Osteocyte (in vitro differentiated cells): Measurements from ENCODE around the gene YBX2. TPM values are rescaled to one million over a fixed set of nuclear protein-coding genes. Genes with fewer than 3 reads are reported as not detected.

ENCODE experiments used
- DNase-seq: peaks from one replicate; pipeline ENCODE4 v3.0.0; 2021; ENCODE audit warnings: mixed read lengths; ENCODE audit not compliant: unreplicated experiment; ENCODE audit errors: extremely low spot score
- H3K27ac Mint-ChIP-seq: one replicate; pipeline ENCODE4 v1.8.0; 2021; ENCODE audit warnings: mild to moderate bottlenecking, mixed read lengths; ENCODE audit not compliant: unreplicated experiment
- H3K27me3 Mint-ChIP-seq: one replicate; pipeline ENCODE4 v1.8.0; 2021; ENCODE audit warnings: mixed read lengths; ENCODE audit not compliant: unreplicated experiment
- H3K36me3 Mint-ChIP-seq: one replicate; pipeline ENCODE4 v1.8.0; 2021; ENCODE audit warnings: mixed read lengths; ENCODE audit not compliant: unreplicated experiment
- H3K4me1 Mint-ChIP-seq: one replicate; pipeline ENCODE4 v1.8.0; 2021; ENCODE audit warnings: mixed read lengths; ENCODE audit not compliant: unreplicated experiment
- H3K4me3 Mint-ChIP-seq: one replicate; pipeline ENCODE4 v1.8.0; 2021; ENCODE audit warnings: mild to moderate bottlenecking, moderate library complexity, mixed read lengths; ENCODE audit not compliant: unreplicated experiment
- H3K9me3 Mint-ChIP-seq: one replicate; pipeline ENCODE4 v1.8.0; 2021; ENCODE audit warnings: mixed read lengths; ENCODE audit not compliant: unreplicated experiment
- total RNA-seq: library from RNA; stranded (reverse); gene quantifications from 2 replicates; pipeline ENCODE4 v1.2.1, GENCODE V29; 2021
- TF ChIP-seq, protein P1 (sequence below): fragments of 200-600 bp; sonication (generic); IDR thresholded peaks from 2 replicates; pipeline ENCODE4 v1.5.0; 2021; ENCODE audit warnings: antibody characterized with exemption, mild to moderate bottlenecking, moderate library complexity

The YBX2 gene
- total RNA-seq, 1 donor from 2014 or later = 0.40 TPM

DNA sequence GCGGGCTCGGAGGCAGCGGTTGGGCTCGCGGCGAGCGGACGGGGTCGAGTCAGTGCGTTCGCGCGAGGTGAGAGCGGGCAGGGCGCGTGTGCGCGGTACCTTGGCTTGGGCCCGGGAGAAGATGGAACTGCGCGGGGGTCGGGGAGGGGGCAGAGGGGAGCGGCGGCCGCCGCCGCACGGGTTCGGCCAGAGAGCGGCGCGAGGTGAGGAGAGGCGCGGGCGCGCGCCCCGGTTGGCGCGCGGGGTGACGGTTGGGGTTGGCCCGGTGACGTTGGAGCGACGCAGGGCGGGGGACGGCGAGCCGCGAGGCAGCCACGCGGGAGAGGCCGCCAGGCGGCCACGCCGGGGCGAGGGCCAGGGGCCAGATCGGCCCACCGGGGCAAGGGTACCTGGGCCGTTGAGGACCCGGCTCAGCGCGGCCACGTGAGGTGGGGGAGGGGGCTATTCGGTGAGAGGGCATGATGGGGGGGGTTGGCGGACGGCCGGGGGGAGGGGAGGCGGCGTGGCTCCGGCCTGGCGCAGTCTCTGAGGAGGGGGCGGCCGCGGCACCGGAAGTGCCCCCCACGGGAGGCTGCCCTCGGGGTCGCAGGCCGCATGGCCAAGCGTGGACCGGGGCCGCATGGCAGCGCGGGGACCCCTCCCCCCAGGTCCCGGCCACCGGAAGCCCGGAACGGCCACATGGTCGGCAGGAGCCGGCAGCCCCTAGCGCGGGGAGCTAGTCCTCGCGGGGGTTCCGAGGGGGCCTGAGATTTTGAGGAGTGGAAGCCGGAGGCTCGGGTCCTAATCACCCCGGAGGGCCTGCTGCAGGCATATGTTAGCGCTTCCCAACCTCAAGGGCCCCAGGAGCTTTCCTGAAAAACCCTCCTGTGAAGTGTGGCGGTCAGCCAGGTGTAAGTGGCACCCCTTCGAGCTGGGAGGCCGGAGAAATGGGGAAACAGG, 13.5 kb upstream of the YBX2 start:
- Mint-ChIP-seq H3K27ac (peak overlapping the region; percentile 100), H3K9me3 (no peaks in the 10 kb centered on the region), H3K4me1 (peaks cover 30% of the 10 kb centered on the region), H3K27me3 (no peaks in the 10 kb centered on the region), H3K36me3 (peaks cover 30% of the 10 kb centered on the region), H3K4me3 (peak overlapping the region; percentile 85)
- TF ChIP-seq, protein P1, sequence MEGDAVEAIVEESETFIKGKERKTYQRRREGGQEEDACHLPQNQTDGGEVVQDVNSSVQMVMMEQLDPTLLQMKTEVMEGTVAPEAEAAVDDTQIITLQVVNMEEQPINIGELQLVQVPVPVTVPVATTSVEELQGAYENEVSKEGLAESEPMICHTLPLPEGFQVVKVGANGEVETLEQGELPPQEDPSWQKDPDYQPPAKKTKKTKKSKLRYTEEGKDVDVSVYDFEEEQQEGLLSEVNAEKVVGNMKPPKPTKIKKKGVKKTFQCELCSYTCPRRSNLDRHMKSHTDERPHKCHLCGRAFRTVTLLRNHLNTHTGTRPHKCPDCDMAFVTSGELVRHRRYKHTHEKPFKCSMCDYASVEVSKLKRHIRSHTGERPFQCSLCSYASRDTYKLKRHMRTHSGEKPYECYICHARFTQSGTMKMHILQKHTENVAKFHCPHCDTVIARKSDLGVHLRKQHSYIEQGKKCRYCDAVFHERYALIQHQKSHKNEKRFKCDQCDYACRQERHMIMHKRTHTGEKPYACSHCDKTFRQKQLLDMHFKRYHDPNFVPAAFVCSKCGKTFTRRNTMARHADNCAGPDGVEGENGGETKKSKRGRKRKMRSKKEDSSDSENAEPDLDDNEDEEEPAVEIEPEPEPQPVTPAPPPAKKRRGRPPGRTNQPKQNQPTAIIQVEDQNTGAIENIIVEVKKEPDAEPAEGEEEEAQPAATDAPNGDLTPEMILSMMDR = peak; percentile 14
- no peak for DNase-seq

DNA sequence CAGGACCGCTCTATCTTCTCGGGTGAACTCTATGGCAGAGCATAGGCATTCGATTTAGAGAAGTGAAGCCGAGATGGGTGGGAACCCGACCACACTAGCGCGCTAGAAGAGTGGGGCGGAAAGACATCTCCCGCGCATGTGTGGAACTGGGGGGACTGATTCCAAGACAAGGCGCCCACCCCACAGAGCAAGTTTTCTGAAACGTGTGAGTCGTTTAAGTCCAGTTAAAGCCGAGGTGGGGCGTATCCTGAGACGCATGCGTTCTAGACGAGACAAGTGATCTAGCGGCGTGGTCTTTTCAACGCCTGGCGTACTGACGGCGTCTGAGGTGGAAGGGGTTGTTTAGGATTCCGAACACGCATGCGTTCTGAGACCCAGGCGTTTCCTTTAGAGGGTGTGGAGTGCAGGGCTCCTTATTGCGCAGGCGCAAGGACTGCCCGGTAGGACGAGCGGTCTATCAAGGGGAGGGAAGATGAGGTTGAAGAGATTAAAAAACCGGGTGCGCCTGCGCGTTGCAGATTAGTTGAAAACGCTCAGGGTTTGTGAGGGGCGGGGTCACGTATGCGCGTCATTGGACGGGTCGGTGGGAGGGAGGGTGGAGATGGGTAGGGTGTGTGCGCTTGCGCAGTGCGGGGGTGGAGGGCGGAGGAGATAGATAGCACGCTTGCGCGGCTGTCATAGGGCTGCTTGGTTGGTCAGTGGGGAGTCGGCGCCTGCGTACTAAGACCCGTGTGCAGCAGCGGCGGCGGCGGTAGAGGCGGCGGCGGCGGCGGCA, 12.7 kb upstream of the YBX2 start, which contains the start of gene EIF5A:
EIF5A (plus strand) TSS at position 718 of the 775 bp plus-strand sequence. CDS start 2,008 bp downstream, outside the sequence.
- Mint-ChIP-seq H3K4me3 (peak within 1 kb of the TSS; percentile 85), H3K4me1 (peaks cover 25% of the 10 kb centered on the region), H3K36me3 (peaks cover 22% of the 10 kb centered on the region), H3K9me3 (no peaks in the 10 kb centered on the region), H3K27me3 (no peaks in the 10 kb centered on the region), H3K27ac (peak within 1 kb of the TSS; percentile 100)
- TF ChIP-seq, protein P1 = no peak
- DNase-seq = peak; percentile 100

DNA sequence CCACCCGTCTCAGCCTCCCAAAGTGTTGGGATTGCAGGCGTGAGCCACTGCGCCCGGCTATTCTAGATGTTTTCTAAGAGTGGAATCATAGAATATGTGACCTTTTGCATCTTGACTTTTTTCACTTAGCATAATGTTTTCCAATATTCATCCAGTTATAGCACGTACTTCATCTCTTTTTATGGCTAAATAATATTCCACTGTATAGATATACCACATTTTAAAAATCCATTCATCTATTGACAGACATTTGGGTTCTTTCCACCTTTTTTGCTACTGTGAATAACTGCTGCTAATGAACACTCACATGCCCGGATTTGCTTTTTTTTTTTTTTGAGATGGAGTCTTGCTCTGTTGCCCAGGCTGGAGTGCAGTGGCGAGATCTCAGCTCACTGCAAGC, 9.7 kb upstream of the YBX2 start:
- Mint-ChIP-seq H3K4me1 (peaks cover 9% of the 10 kb centered on the region), H3K9me3 (no peaks in the 10 kb centered on the region), H3K4me3 (no peak overlapping the region), H3K36me3 (no peaks in the 10 kb centered on the region), H3K27me3 (peaks cover 12% of the 10 kb centered on the region), H3K27ac (no peak overlapping the region)
- TF ChIP-seq, protein P1 = no peak
- no peak for DNase-seq

DNA sequence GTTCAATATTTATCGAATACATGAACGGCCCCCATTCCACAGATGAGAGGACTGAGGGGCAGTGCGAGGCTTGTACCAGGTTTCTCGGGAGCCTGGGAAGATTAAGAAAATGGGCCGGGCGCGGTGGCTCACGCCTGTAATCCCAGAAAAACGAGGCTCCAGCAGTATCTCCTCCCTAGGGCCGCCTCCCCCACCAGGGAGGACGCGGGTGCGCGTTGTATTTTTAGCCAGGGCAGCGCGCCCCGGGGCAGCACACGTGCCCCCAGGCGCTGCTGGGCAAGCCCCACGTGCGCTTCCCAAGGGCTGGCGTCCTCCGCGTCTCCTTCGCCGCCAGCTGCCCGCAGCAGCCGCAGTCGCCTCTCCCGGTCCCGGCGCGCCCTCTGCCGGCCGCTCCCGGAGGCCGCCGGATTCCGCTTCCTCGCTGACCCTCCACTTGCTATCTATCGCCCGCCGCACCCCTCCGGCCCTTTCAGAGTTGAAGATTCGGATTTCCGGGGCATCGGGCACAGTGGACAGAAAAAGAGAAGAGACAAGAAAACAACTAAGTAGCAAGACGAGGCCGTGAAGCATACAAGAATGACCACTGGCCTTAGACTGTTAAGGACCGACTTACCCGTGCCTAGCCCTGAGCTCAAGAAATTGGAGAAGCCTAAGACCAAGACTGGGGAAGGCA, 1.9 kb upstream of the YBX2 start:
- H3K4me3 Mint-ChIP-seq = peak overlapping the region; percentile 22
- TF ChIP-seq, protein P1 = peak; percentile 98
- H3K36me3 Mint-ChIP-seq = no peaks in the 10 kb centered on the region
- no peak overlapping the region for H3K27ac Mint-ChIP-seq
- no peaks in the 10 kb centered on the region for H3K9me3 Mint-ChIP-seq
- DNase-seq = peak; percentile 94
- H3K4me1 Mint-ChIP-seq = peaks cover 24% of the 10 kb centered on the region
- H3K27me3 Mint-ChIP-seq = peaks cover 42% of the 10 kb centered on the region
